Measurements from ENCODE around the gene SPEN. TPM values are rescaled to one million over a fixed set of nuclear protein-coding genes. Genes with fewer than 3 reads are reported as not detected.
A peak's percentile ranks its signal among the peaks of the same experiment; 100 is the strongest.

SPEN gene
- total and polyA plus RNA-seq, 11 donors: 11.0 to 41.5 (median 21.8) TPM

GRCh38 chr1:15965228-15965767 is 117.8 kb downstream of the SPEN start:
- WGBS, 4 donors: 51 to 65% (median 54%) methylated on average over 7 of the region's 7 CpGs
- Histone ChIP-seq H3K9me3 (no peaks in the 10 kb centered on the region), H3K4me1 (peaks cover 0 to 61% (median 21%) of the 10 kb centered on the region in 12 donors), H3K36me3 (peaks cover 0 to 35% (median 12%) of the 10 kb centered on the region in 9 donors), H3K27ac (peak overlapping the region in 8 of 12 donors; percentile 6 to 85 (median 48)), H3K4me3 (peak overlapping the region in 1 of 12 donors; percentile 0), H3K27me3 (no peaks in the 10 kb centered on the region)
- TF ChIP-seq CTCF (IDR thresholded peaks at IDR 0.05) (no peak), POLR2A (IDR thresholded peaks at IDR 0.05) (no peak)
- intact Hi-C loops (cut with DNase I): no loop called here
- DNase-seq (no peak), ATAC-seq (peak in 3 of 4 donors; percentile 25 to 69 (median 50))

GRCh38 chr1:15966081-15966955 is 118.8 kb downstream of the SPEN start:
- peaks cover 0 to 55% (median 21%) of the 10 kb centered on the region in 12 donors for H3K4me1 ChIP-seq
- intact Hi-C loops (cut with DNase I): no loop called here
- peak overlapping the region in 10 of 12 donors; percentile 6 to 85 (median 48) for H3K27ac ChIP-seq
- H3K4me3 ChIP-seq: peak overlapping the region in 2 of 12 donors; percentile 0 to 1
- no peaks in the 10 kb centered on the region for H3K9me3 ChIP-seq
- ATAC-seq (peak in 3 of 4 donors; percentile 11 to 60 (median 56)), DNase-seq (no peak)
- TF ChIP-seq CTCF (IDR thresholded peaks at IDR 0.05) (no peak), POLR2A (IDR thresholded peaks at IDR 0.05) (no peak)
- WGBS, 4 donors: 63 to 69% (median 67%) methylated on average over 18 of the region's 18 CpGs
- no peaks in the 10 kb centered on the region for H3K27me3 ChIP-seq
- peaks cover 0 to 36% (median 12%) of the 10 kb centered on the region in 9 donors for H3K36me3 ChIP-seq

- Histone ChIP-seq H3K4me1 (peaks cover 0 to 55% (median 21%) of the 10 kb centered on the region in 12 donors), H3K27ac (peak overlapping the region in 1 of 12 donors; percentile 85), H3K9me3 (no peaks in the 10 kb centered on the region), H3K36me3 (peaks cover 0 to 41% (median 16%) of the 10 kb centered on the region in 9 donors), H3K27me3 (no peaks in the 10 kb centered on the region), H3K4me3 (no peak overlapping the region)
- TF ChIP-seq CTCF (IDR thresholded peaks at IDR 0.05): no peak
- no peak for TF ChIP-seq POLR2A (IDR thresholded peaks at IDR 0.05)
- WGBS, 4 donors: 95 to 98% (median 98%) methylated on average over 5 to 6 of the region's 6 CpGs
- no peak for ATAC-seq
- no peak for DNase-seq
- intact Hi-C loops (cut with DNase I): no loop called here
These were observed 119.4 kb downstream of the SPEN start for GRCh38 chr1:15966956-15967344.

- ATAC-seq (no peak), DNase-seq (no peak)
- intact Hi-C loops (cut with DNase I): no loop called here
- H3K27ac ChIP-seq: no peak overlapping the region
- H3K4me1 ChIP-seq: peaks cover 0 to 47% (median 19%) of the 10 kb centered on the region in 12 donors
- peaks cover 0 to 4% (median 0%) of the 10 kb centered on the region in 12 donors for H3K9me3 ChIP-seq
- H3K27me3 ChIP-seq: no peaks in the 10 kb centered on the region
- TF ChIP-seq CTCF (IDR thresholded peaks at IDR 0.05): no peak
- TF ChIP-seq POLR2A (IDR thresholded peaks at IDR 0.05): no peak
- H3K36me3 ChIP-seq: peaks cover 0 to 45% (median 25%) of the 10 kb centered on the region in 9 donors
- H3K4me3 ChIP-seq: no peak overlapping the region
- WGBS, 4 donors: 87 to 89% (median 88%) methylated on average over 5 of the region's 5 CpGs
These were observed 120.7 kb downstream of the SPEN start for GRCh38 chr1:15968172-15968571.
